AG09319 (cell line): ENCODE measurements around the gene SUN2.

Source experiments
- DNase-seq: peaks from one replicate; pipeline ENCODE4 v3.0.0-alpha.2; 2010; ENCODE audit warnings: low read depth; ENCODE audit errors: extremely low read depth
- CTCF ChIP-seq: IDR thresholded peaks from 2 replicates; pipeline ENCODE4 v1.5.1; 2011; ENCODE audit warnings: low read depth, mild to moderate bottlenecking, inconsistent platforms, low read length, moderate library complexity

SUN2 gene

GRCh38 chr22:38694940-38695339, 60.9 kb downstream of the SUN2 start:
- no peak for TF ChIP-seq CTCF

DNA sequence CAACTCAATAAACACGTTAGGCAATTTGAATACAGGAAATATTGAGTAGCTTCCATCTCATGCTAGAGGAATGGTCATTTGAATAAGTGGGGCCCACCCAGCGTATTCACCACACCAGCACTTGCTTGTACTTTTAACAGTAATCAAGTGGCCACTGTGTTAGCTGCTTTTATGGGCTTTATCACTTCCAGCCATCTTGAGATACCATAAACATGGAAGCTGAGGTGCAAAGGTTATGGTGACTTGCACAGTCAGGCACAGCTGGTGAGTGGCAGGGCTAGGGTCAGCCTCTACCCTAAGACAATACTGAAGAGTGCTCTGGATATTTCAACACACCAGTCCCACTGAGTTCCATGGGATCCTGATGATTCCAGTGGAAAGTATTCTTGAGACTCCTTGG, 61.7 kb downstream of the SUN2 start:
- TF ChIP-seq CTCF: no peak
- no peak for DNase-seq

More at GRCh38 chr22:38694940-38695339, 60.9 kb downstream of the SUN2 start:
- DNase-seq: no peak

- TF ChIP-seq CTCF: no peak
- DNase-seq: no peak
Observed at GRCh38 chr22:38689651-38690050, 66.1 kb downstream of the SUN2 start.

DNA sequence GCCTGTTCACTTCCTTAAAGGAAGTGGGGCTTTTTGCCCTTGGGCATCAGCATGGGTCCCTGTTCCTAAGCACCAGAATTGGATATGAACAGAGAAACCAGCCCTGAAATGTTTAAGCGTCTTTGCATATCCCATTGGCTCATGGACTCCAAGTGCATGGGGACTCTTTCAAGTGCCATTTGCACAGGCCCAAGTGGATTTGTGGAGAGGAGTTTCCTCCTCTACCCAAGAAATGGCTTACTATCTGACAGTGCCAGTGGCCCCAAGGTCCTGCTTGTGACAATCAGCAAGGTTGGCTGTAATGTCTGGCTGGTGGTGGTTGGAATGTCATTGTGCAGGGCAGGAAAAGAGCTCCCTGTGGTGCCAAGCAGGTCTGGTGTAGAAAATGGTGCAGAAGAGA, 70.0 kb downstream of the SUN2 start:
- no peak for DNase-seq
- no peak for TF ChIP-seq CTCF

- no peak for TF ChIP-seq CTCF
- DNase-seq: no peak
Observed at GRCh38 chr22:38684895-38685294, 70.9 kb downstream of the SUN2 start.
